Cerebellar cortex (tissue), 1 donor: ENCODE measurements around the gene GLMN.
A peak's percentile ranks its signal among the peaks of the same experiment; 100 is the strongest.
"Not testable (repeated sequence)": the region's sequence is repeated elsewhere in the genome, so short reads cannot be mapped to it uniquely, and the experiment has no call there.

Experiments used
- DNase-seq: peaks from one replicate; pipeline ENCODE4 v3.0.0-alpha.2; 2015; ENCODE audit warnings: low spot score

Gene GLMN

DNA sequence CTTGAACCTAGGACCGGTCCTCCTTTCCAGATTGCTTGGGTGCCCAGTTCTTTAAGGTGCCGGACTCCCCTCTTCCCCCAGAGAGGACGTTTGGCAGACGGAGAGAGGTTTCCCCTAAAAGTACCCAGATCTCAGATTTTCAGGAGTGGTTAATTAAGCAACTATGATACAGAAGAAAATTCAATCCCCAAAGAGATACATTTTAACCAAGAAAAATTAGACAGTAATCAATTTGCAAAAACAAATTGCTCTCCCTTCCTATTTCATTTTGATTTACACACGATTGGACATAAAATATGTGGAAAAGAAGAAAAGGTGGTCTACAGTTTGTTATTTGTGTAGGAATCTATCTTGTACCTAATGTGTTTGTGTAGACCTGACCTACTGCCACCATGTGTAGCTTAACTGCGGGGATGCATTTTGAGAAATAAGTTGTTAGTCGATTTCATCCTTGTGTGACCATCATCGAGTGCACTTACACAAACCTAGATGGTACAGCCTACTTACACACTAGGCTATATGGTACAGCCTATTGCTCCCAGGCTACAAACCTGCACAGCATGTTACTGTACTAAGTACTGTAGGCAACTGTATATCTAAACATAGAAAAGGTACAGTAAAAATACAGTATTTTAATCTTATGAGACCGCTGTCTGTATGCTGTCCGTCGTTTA, 827 bp upstream of the GLMN start:
- peak; percentile 32 for DNase-seq

DNA sequence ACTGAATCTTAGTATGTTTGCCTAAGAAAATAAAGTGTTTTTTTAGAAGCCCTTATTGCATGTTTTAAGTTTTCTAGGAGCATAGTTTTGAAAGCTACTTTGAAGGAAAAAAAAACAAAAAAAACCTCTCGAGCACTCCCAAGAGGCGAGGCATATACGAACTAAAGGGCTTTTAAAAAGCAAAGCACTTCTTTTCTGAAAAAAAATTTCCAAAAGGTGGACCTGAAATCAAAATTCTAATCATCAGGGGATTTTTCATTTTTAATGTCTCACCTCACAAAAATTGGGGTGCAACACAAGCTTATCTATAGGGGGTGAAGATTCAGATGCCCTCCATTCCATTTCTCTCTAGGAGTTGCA, 594 bp downstream of the GLMN start:
- DNase-seq, result no peak

DNA sequence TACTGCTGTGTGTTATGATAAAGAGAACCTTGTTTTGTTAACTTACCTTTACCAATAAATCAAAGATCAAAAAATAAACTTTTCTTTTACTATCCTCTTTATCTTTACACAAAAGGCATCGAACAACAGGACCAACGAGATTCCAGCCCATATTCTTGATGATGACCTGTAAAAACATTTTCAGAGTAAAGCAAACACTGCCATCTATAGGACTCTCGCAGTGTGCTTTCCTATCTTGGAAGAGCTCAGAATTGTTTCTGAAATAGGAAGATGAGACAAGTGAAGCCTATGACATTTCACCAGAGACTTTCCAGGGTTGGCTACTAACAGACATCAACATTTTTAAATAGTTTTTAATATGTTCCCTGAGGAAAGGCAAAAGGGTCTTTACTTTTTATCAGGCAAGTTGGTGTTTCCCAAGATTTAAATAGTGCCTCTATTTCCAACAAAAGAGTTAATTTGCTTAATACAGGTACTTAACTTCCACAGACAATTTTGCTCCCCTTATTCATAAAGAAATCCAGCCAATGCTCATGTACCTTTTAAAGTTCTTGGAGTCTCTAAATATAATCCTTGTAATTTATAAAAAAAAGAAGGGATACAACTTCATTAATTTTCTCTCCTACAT, 7.3 kb downstream of the GLMN start:
- peak; percentile 88 for DNase-seq

DNA sequence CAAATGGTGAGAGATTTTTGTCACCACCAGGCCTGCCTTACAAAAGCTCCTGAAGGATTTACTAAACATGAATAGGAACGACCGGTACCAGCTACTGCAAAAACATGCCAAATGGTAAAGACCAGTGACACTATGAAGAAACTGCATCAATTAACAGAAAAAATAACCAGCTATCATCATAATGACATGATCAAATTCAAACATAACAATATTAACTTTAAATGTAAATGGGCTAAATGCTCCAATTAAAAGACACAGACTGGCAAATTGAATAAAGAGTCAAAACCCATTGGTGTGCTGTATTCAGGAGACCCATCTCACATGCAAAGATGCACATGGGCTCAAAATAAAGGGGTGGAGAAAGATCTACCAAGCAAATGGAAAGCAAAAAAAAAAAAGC, 17.4 kb downstream of the GLMN start:
- DNase-seq, result not testable (repeated sequence)

DNA sequence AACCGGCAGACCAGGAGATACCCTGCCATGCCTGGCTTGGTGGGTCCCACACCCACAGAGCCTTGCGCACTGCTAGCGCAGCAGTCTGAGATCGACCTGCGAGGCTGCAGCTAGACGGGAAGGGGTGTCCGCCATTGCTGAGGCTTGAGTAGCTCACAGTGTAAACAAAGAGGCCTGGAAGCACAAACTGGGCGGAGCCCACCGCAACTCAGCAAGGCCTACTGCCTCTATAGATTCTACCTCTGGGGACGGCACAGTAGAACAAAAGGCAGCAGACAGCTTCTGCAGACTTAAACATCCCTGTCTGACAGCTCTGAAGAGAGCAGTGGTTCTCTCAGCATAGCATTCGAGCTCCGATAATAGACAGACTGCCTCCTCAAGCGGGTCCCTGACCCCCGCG, 19.0 kb downstream of the GLMN start:
- DNase-seq, result not testable (repeated sequence)

DNA sequence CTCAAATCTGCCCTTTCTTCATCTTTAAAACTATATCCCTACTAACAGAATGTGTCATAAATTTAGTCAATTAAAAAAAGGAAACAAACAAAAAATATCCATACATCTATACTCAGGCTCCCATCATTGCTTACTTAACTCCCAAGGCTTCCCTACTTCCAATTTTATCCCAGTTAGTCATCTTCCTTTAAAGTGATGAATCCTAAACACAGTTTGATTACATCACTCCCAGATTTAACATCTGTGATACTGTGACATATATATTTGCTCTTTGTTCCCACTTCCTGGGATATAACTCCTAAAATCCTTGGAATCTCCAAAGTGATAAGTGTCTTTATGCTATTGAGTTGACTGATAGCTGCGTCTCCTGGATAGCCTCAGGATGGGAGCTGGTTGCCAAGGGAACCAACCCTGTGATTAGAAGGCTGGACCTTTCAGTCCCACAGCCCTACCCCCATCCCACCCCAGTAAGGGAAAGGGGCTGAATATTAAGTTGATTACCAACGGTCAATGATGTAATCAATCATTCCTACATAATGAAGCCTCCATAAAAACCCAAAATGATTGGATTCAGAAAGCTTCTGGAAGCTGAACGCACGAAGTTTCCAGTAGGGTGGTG, 21.6 kb downstream of the GLMN start:
- no peak for DNase-seq

DNA sequence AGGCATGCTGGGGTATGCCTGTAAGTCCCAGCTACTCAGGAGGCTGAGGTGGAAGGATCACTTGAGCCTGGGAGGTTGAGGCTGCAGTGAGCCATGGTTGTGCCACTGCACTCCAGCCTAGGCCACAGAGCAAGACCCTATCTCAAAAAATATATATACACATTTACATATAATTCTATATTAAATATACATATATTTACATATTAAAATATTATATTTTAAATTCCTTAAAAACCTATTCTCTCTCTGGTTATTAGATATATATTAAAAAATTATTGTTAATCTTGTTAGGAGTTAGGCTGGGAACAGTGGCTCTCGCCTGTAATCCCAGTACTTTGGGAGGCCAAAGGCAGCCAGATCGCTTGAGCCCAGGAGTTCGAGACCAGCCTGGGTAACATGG, 22.7 kb downstream of the GLMN start:
- no peak for DNase-seq

DNA sequence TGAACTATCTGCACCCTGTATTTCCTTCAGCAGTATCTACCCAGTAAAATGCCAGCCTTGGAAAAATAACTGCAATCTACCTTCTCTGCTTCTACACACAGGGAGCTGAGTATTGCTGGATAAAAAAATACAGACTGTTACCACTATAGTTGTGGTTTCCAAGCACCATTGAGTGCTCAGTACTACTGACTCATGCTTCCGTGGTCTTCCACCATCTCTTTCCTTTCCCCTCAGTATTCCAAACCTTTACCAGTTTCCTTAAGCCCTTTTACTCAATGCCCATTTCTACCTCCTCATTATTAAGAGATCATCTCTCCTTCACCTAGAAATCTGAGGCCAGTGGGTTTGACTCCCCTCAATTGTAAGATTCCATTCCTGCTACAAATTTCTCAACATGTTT, 23.8 kb downstream of the GLMN start:
- DNase-seq, result no peak

DNA sequence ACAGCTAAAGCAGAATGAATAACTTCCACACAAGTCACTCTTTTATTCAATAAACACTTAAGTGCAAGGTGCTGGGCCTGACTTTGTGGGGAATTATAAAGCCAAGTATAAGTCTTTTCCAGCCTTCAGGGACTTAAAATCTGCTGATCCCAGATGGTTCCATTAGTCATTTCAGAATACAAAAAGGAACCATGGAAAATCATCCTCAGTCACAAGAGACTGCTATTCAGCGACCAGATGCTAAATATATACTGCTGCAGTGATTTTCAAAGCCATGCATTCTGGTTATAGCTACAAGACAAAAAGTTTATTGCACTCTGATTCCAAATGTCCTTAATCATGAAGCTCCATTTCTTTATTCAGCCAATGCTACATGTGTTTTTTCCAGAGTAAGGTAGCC, 25.7 kb downstream of the GLMN start:
- DNase-seq, result no peak

DNA sequence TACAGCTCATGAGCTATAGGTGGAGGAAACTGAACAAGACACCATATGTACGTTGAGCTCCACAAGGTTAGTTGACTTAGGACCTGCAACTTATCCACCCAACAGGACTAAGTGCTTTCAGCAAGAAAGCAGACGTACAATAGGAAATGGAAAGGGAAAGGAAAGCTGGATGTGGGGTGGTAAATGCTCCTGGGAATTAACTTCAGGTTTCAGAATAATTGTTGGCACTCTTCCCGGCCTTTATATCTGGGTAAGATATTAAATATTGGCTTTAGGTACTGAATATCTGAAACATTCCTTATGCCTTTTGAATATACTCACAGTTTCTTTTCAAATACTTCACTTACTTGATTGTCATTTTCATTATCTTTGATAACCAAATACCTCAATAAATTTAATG, 36.3 kb downstream of the GLMN start:
- DNase-seq, result no peak

DNA sequence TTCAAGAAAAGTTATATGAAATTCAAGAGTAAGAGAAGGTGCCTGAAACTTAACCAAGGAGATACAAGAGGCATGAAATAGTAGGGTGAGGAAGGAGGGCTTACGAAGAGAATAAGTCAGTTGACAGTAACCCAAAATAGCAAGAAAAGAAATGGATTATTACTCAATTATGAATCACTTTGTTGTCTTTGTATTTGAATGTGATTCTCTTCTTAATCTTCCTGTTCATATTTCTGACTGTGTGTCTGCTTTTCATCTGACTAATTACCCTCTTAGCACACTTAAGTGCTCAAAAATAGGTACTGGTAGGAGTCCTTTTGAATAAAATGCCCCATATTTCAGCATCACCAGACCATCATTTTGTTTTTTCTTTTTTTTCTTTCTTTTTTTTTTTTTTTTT, 39.4 kb downstream of the GLMN start:
- no peak for DNase-seq

DNA sequence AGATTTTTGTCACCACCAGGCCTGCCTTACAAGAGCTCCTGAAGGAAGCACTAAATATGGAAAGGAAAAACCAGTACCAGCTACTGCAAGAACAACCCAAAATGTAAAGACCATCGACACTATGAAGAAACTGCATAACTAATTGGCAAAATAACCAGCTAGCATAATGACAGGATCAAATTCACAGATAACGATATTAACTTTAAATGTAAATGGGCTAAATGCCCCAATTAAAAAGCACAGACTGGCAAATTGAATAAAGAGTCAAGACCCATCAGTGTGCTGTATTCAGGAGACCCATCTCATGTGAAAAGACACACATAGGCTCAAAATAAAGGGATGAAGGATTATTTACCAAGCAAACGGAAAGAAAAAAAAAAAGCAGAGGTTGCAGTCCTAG, 44.1 kb downstream of the GLMN start:
- DNase-seq, result not testable (repeated sequence)

DNA sequence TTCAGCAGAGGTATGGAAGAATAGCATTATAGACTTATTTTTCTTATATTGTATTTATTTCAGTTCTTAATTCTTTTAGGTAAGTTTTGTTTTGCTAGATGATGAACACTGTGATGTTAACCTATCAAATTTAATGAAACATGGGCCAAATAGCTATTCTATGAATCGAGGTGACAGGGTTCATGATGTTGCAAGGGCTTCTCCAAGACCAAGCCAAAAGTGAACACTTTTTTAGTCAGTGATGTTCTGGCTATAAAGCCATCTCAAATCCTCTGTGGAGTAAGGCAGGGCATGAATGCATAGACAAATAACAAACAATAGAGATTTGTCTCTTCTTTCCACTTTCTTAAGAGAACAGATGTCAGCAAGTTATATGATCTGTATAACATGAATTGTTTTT, 54.4 kb downstream of the GLMN start:
- no peak for DNase-seq

DNA sequence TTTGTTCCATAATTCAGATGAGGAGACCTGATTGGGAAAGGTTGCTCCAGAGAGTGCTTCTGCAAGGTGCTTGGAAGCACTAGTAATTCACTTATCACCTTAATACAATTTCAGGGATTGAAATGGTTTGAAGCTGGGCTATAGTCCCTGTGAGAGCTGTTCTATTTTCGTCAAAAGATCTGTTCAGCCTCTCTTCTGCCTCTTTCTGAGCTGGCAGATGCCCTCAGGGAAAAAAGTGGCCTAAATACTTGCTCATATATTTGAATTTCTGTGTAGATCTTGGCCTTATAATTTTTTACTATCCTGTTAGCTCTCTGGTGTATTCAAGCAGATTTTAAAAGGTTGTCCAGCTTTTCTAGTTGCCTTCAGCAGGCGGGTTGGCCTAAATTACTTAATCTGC, 58.8 kb downstream of the GLMN start:
- DNase-seq, result peak; percentile 51

DNA sequence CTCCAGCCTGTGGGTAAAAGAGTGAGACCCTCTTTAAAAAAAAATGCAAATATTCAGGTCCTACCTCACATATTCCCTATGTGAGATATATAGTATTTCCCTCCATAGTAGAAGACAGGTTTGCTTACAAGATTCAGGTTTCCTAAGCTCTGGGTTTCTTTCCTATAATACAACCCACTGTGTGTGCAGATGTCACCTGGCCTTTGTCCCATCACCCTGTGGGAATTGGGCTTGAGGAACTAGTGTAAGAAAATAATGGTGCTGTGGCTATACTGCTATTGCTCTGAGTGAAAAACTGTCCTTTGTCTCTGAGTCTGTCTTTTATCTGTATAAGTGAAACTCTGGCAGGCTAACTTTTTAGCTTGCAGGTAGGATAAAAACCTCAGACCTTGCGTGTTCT, 68.1 kb downstream of the GLMN start:
- DNase-seq, result peak; percentile 78

DNA sequence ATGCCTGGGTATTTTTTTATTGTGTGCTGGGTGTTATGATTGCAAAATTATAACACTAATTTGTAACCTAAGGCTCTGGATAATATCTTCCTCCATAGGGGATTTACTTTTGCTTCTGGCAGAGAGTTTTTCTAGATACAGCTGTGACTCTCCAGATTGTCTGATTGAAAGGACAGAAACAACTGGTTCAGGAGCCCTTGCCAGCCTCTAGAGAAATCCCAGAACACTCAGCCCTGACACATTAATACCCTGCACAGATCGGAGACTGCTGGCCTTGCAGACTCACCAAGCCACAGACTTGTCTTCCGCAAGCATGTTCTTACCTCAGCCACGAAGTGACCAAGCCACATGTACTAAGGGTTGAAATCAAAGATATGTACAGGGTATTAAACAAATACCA, 70.4 kb downstream of the GLMN start:
- no peak for DNase-seq

DNA sequence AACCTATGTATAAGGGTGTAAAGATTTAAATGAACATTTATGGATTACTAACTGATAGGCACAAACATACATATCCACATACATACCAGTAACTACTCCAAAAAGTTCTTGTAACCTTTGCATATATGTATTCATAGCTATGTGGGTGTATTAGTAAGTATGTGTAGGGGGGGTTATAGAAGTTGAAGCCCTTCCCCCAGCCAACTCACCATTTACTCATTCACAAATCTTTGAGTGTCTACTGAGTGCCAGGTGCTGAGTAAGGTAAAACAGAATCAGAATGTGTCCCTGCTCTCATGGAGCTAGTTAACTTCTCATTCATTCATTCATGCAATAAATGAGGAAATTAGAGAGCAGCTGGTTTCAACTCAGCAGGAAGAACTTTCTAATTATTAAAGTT, 79.8 kb downstream of the GLMN start:
- no peak for DNase-seq

DNA sequence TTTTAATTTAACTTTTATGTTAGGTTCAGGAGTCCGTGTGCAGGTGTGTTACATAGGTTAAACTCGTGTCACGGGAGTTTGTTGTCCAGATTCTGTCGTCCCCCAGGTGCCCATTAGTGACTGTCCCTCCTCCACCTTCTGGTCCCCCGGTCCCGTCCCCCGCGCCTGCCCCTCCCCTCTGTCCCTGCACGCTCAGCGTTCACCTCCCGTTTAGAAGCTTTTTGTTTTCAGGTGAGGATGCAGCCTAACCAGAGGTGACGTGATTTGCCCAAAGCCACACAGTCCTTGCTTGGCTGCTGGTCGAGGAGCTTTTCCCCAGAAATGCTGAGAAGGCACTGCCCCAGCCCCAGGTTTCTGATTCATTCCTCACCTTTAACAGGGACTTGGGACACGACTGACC, 80.2 kb downstream of the GLMN start:
- no peak for DNase-seq

DNA sequence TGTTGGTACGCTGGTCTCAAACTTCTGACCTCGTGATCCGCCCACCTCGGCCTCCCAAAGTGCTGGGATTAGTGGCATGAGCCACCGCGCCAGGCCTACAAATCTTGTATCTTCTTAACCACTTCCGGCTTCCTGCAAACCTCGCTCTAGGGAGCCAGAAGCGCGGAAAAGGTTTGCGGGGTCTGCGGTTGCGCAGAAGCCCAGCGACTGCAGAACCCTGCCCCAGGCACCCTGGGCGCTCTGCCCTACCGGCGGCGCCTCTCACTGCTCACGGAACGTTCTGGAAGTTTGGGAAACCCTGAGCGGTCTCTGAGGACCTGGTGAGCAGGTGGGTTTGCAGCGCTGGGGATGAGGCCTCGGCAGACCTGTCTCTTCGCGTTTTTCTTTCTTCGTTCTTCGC, 81.1 kb downstream of the GLMN start, which contains the start of gene C1orf146:
Gene C1orf146, plus strand, starts transcription at position 195 of the 400 bp plus-strand sequence. CDS start 13,506 bp downstream, outside the sequence.
- no peak for DNase-seq

DNA sequence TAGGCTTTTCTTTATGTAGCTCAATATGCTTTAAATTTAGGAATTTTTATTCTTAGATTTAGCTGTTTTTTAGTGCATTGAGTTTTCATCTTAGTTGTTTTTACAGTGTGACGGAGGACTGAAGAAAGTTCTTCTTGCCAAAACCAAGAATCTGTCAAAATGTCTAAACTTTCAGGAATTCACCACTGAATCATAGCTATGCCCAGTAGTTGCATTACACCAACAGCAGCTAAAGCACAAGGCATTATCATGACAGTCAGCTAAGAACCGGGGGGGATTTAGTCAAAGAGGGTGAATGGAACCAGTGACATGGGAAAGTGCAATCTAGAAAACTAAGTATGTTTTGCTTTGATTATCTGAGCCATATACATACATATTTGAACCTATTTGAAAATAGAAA, 87.6 kb downstream of the GLMN start:
- no peak for DNase-seq

DNA sequence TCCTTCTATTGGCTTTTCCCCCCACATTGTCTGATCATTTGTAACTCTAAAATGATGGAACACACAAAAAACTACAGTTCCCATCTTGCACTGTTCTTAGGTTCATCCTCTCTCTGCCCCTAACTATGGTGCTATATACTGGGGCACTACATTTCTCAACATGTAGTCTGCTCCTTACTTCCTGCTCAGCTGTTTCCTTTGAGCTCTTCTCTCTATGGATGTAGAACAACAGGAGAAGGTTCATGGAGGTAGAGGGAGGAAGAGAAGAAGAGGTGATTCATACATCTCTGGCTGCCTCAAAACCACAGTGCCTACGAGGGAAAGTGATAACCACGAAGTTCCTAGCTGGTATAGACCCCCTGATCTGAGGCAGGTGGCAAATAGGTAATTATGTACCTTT, 88.1 kb downstream of the GLMN start:
- DNase-seq, result no peak

DNA sequence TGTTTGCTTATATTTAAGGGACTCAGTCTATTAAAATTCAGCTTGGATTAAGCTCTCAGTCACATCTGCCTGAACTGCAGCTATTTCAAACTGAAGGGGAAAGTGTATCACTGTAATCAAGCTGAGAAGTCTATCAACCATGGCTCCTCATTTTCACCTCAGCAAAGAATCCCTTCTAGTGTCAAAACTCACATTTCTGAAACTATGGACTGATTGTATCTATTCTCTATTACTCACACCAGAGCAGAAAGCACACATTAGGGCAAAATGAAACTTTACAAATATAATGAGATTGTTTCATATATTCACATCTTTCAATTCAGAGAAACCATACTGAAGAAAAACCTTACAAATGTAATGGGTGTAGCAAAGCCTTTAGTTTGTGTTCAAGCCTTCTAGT, 95.7 kb downstream of the GLMN start:
- DNase-seq, result no peak

DNA sequence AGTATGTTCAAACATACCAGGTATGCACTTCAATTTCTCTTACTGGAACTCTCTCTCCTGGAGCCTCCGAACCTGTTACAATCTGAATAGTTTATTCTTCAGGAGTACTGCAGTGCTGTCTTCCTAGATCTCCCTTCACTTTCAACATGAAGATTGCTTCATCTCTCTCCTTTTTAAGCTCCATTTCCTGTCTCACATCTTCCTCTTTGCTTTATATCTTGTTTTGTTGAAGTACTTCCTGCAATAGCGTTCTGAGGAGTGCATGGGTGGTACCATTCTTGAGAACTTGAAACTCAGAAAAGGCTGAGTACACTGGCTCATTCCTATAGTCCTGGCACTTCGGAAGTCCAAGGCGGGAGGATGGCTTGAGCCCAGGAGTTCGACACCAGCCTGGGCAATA, 96.8 kb downstream of the GLMN start:
- no peak for DNase-seq
